Measurements from ENCODE around the gene IGDCC3. TPM values are rescaled to one million over a fixed set of nuclear protein-coding genes. Genes with fewer than 3 reads are reported as not detected.

The IGDCC3 gene
- total and polyA plus RNA-seq, 2 of the 8 experiments (the other 6 are each of a cell fraction or from before 2014, with no cell fraction given): 26.8 to 45.7 TPM

DNA sequence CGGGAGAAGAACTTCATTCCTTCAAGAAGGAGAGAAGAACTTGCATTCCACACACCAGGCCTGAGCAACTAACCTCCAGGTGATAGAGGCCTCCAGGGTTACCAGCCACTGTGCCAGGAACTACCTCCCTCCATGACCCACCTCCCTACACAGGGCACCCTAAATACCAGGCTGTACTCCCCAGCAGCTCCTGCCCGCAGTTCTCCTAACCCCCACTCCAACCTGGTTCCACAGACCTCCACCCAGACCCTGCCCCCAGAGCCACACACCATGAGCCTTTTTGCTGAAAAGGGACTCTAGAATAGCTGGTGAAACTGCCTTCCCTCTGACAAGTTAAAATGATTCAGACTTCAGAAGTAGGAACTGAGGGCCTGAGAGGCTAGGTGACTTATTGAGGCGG, 8.2 kb downstream of the IGDCC3 start:
- Histone ChIP-seq H2BK15ac (ENCODE audit: low read length) (0 out of 2 replicates have a peak overlapping the region, but pooled peaks have one; percentile 73), H2AK5ac (ENCODE audit: low read depth, low read length) (no peak overlapping the region), H2BK5ac (ENCODE audit: low read depth, low read length) (peak overlapping the region; percentile 98; the same call in 1 of the 2 replicates), H3K18ac (ENCODE audit: extremely low read depth, low read length) (peak overlapping the region; percentile 81; the same call in 1 of the 2 replicates), H4K8ac (ENCODE audit: extremely low read depth, insufficient read depth, low read length) (no peak overlapping the region), H3K9ac (replicated peaks in 1 of 4; ENCODE audit: extremely low read depth in 1 of 4, low read depth in 3 of 4, low read length in 3 of 4) (no peak overlapping the region), H2BK20ac (ENCODE audit: low read length) (no peak overlapping the region), H3K23ac (ENCODE audit: insufficient read length) (no peak overlapping the region), H3K9me3 (ENCODE audit: insufficient read depth in 2 of 2, low read depth in 1 of 2, low read length in 1 of 2) (no peaks in the 10 kb centered on the region), H3K79me1 (ENCODE audit: low read depth, low read length) (no peaks in the 10 kb centered on the region; the same call in 1 of the 2 replicates), H3K4me1 (replicated peaks in 1 of 4; ENCODE audit: control insufficient read depth in 3 of 4, insufficient read depth in 4 of 4, low read length in 3 of 4) (peaks cover 24 to 46% (median 37%) of the 10 kb centered on the region in 4 experiments), H4K20me1 (replicated peaks in 1 of 2; ENCODE audit: control insufficient read depth in 1 of 2, insufficient read depth in 2 of 2, low read length in 2 of 2) (no peaks in the 10 kb centered on the region), H4K91ac (replicated peaks; ENCODE audit: insufficient read length, low read length) (peak overlapping the region; percentile 16), H3K79me2 (ENCODE audit: control insufficient read depth in 1 of 2, insufficient read depth in 2 of 2, low read length in 2 of 2) (peaks cover 0 to 5% of the 10 kb centered on the region in 2 experiments; a peak in 1 of 4 replicates), H3K4me3 (ENCODE audit: extremely low read depth in 1 of 4, insufficient read depth in 2 of 4, low read depth in 3 of 4, low read length in 4 of 4) (no peak overlapping the region), H3K36me3 (ENCODE audit: control insufficient read depth in 2 of 4, insufficient read depth in 4 of 4, low read length in 3 of 4) (peaks cover 0 to 11% (median 5%) of the 10 kb centered on the region in 4 experiments; a peak in 4 of 8 replicates), H2BK120ac (replicated peaks; ENCODE audit: low read depth, low read length) (no peak overlapping the region), H3K23me2 (ENCODE audit: low read depth, low read length) (no peaks in the 10 kb centered on the region; the same call in 1 of the 2 replicates), H3K27ac (ENCODE audit: low read depth, low read length) (0 out of 2 replicates have a peak overlapping the region, but pooled peaks have one; percentile 26), H3K14ac (ENCODE audit: insufficient read length) (no peak overlapping the region), H2AFZ (ENCODE audit: low read length) (no peak overlapping the region), H3K4me2 (ENCODE audit: insufficient read depth in 1 of 2, low read depth in 2 of 2, low read length in 2 of 2) (peak overlapping the region in 1 of 2 experiments; percentile 57; a peak in 1 of 4 replicates), H2BK12ac (ENCODE audit: low read depth, low read length) (peak overlapping the region; percentile 72; the same call in 1 of the 2 replicates), H3K56ac (replicated peaks; ENCODE audit: insufficient read length, low read depth, low read length) (no peak overlapping the region), H3K27me3 (replicated peaks in 1 of 4; ENCODE audit: control insufficient read depth in 3 of 4, extremely low read depth in 1 of 4, insufficient read depth in 3 of 4, low read length in 3 of 4) (no peaks in the 10 kb centered on the region), H4K5ac (ENCODE audit: insufficient read length, low read depth, low read length) (no peak overlapping the region), H3K4ac (replicated peaks; ENCODE audit: insufficient read length, low read depth, low read length) (peak overlapping the region; percentile 34)
- WGBS, 2 experiments (ENCODE audit: extremely low coverage in 1 of 2, insufficient coverage in 1 of 2, insufficient read length in 1 of 2, insufficient replicate concordance in 2 of 2, low coverage in 1 of 2, low lambda C conversion rate in 2 of 2, missing lambda C conversion rate in 1 of 2): 92% methylated on average over 3 of the region's 3 CpGs; no CpG with 5 or more reads in 1 of the 2 experiments
- ChIA-PET CTCF (ENCODE audit: partially characterized antibody) (interaction anchor here (1.0 to 9.3 kb wide), 9 partner anchors 9 to 72 kb away, joined by 3 to 92 read pairs (median 7); partner anchors contain the start of gene IGDCC3), POLR2A (ENCODE audit: partially characterized antibody) (interaction anchor here (1.2 to 9.2 kb wide), 4 partner anchors 9 to 65 kb away, joined by 3 to 59 read pairs (median 40); partner anchors contain the start of genes IGDCC3 and RNU5B-1)
- no peak for DNase-seq (ENCODE audit: low read depth in 1 of 2, low spot score in 2 of 2)
- TF ChIP-seq RBBP5 (IDR thresholded peaks at IDR 0.05; ENCODE audit: borderline replicate concordance, low read depth, low read length): no peak
- TF ChIP-seq POLR2A (IDR thresholded peaks at IDR 0.05; ENCODE audit: control extremely low read depth in 1 of 2, low read depth in 2 of 2, low read length in 2 of 2): no peak
- no peak for TF ChIP-seq NANOG (IDR thresholded peaks at IDR 0.05; ENCODE audit: insufficient read depth, low read depth, low read length, poor library complexity, severe bottlenecking)
- no peak for TF ChIP-seq BACH1 (IDR thresholded peaks at IDR 0.05; ENCODE audit: low read length)
- no peak for TF ChIP-seq POU5F1 (IDR thresholded peaks at IDR 0.05; ENCODE audit: low read depth, low read length)
- TF ChIP-seq MAFK (IDR thresholded peaks at IDR 0.05; ENCODE audit: low read depth, low read length): no peak
- TF ChIP-seq NRF1 (IDR thresholded peaks at IDR 0.05; ENCODE audit: low read depth, low read length): no peak
- no peak for TF ChIP-seq FOSL1 (IDR thresholded peaks at IDR 0.05; ENCODE audit: insufficient read depth, low read depth, low read length)
- no peak for TF ChIP-seq RNF2 (IDR thresholded peaks at IDR 0.05; ENCODE audit: borderline replicate concordance, low read depth, low read length, missing control alignments, poor library complexity, severe bottlenecking)
- TF ChIP-seq, protein P1, sequence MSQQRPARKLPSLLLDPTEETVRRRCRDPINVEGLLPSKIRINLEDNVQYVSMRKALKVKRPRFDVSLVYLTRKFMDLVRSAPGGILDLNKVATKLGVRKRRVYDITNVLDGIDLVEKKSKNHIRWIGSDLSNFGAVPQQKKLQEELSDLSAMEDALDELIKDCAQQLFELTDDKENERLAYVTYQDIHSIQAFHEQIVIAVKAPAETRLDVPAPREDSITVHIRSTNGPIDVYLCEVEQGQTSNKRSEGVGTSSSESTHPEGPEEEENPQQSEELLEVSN (IDR thresholded peaks at IDR 0.05): no peak
- TF ChIP-seq ZNF274 (IDR thresholded peaks at IDR 0.05; ENCODE audit: borderline replicate concordance, extremely low read depth, low read length): no peak
- no peak for TF ChIP-seq TAF7 (optimal IDR thresholded peaks at IDR 0.05; ENCODE audit: borderline replicate concordance, low read depth, low read length)
- FAIRE-seq: no peak

Measured in H1 (cell line).